ENCODE data around the gene ZNF394. TPM values are rescaled to one million over a fixed set of nuclear protein-coding genes. Genes with fewer than 3 reads are reported as not detected.
"Not testable (repeated sequence)": the region's sequence is repeated elsewhere in the genome, so short reads cannot be mapped to it uniquely, and the experiment has no call there.

ZNF394 gene
- total RNA-seq, 2 donors from 2014 or later = 25.0 to 50.7 TPM

DNA sequence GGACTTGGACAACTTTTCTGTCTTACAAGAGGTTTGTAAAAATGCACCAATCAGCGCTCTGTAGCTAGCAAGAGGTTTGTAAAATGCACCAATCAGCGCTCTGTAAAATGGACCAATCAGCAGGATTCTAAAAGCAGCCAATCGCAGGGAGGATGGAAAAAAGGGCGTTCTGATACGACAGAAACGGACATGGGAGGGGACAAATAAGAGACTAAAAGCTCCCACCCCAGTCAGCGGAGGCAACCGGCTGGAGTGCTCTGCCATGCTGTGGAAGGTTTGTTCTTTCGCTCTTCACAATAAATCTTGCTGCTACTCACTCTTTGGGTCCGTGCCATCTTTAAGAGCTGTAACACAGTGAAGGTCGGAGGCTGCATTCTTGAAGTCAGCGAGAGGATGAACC, 1.2 kb upstream of the ZNF394 start:
- not testable (repeated sequence) for DNase-seq (ENCODE audit: low spot score in 2 of 2); ATAC-seq; H3K9me3 Mint-ChIP-seq; H3K27ac Mint-ChIP-seq
- peaks cover 49 to 57% of the 10 kb centered on the region in 2 donors for H3K36me3 Mint-ChIP-seq

DNA sequence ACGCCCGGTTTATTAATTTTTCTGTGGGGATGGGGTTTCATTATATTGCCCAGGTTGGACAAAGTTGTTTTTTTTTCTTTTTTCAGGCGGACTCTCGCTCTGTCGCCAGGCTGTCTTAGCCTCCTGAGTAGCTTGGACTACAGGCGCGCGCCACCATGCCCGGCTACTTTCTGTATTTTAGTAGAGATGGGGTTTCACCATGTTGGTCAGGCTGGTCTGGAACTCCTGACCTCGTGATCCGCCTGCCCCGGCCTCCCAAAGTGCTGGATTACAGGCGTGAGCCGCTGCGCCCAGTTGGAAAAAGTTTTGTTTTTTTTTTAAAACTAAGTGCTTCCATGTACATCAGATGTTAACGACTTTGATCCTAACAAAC, 542 bp upstream of the ZNF394 start:
- ATAC-seq (no peak), DNase-seq (ENCODE audit: low spot score in 2 of 2) (no peak)
- H3K9me3 Mint-ChIP-seq = peaks cover 7% of the 10 kb centered on the region in 2 donors
- H3K36me3 Mint-ChIP-seq = peaks cover 53 to 54% of the 10 kb centered on the region in 2 donors
- peak overlapping the region; percentile 99 to 100 for H3K27ac Mint-ChIP-seq

DNA sequence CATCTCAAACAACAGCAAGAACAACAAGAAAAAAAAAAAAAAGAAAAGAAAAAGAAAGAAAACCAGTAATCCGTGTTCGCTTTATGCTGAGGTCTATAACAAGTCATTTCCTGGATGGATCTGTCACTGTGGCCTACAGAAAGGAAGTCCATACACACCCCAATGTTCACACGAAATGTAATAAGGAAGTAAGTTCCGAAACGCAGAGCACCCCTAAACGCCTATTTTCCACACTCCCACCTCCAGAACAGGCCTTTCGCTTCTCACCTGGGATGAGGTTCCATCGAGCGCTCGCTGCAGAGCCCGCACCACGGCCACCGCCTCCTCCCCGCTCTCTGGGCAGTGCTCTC, 735 bp downstream of the ZNF394 start:
- no peak for DNase-seq (ENCODE audit: low spot score in 2 of 2)
- Mint-ChIP-seq H3K27ac (peak overlapping the region; percentile 99 to 100), H3K36me3 (peaks cover 55 to 61% of the 10 kb centered on the region in 2 donors), H3K9me3 (peaks cover 8 to 9% of the 10 kb centered on the region in 2 donors)
- ATAC-seq = peak; percentile 42 to 64

DNA sequence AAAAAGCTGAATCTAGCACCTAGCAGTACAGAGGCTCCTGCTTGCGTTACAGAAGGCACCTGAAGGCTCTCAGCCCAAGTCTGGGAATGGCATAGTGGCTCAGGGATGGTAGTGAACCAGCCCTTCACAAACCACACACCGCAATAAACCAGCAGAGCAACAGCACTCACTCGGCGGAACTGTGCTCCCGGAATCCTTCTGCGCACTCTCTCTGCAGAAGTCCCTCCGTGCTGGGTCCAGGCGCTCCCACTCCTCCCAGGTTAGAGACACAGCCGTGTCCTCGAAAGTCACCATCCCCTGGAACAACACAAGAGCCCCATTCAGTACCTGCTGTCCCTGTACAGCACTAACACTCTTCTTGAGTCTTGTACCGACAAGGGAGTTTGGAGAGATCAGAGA, 1.5 kb downstream of the ZNF394 start:
- H3K27ac Mint-ChIP-seq = peak overlapping the region; percentile 99 to 100
- peaks cover 63 to 69% of the 10 kb centered on the region in 2 donors for H3K36me3 Mint-ChIP-seq
- no peak for ATAC-seq
- peaks cover 16 to 17% of the 10 kb centered on the region in 2 donors for H3K9me3 Mint-ChIP-seq
- DNase-seq (ENCODE audit: low spot score in 2 of 2) = no peak

DNA sequence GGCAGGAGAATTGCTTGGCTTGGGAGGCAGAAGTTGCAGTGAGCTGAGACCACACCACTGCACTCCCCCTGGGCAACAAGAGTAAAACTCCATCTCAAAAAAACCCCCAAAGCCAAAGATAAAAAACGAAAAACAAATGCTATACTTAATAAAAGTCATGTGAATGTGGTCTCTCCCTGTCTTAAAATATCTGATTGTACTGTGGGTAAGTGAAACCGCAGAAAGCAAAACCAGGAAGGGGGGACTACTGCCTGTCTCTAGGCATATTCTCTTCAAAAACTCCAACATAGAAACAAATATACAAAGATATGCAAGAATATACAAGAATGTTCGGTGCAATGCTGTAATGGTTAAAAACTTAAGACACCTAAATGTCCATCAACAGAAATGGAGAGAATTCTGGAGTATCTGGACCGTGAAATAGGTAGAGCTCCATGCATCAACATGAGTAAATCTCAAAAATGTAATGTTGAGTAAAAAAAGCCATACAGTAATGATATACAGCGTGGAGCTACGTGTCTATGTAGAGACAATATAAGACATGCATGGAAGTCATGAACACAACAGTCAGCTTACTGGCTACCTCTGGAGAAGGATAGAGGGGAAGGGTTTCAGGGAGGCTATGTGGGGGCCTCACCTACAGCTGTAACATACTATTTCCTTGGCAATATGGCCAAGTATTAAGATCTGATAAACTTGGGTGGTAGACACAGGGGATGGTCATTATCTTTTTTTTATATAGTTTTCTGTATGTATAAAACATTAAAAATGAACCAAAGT, 2.1 kb downstream of the ZNF394 start:
- ATAC-seq (no peak), DNase-seq (ENCODE audit: low spot score in 2 of 2) (no peak)
- Mint-ChIP-seq H3K36me3 (peaks cover 69 to 74% of the 10 kb centered on the region in 2 donors), H3K27ac (peak overlapping the region in 1 of 2 donors; percentile 100), H3K9me3 (peaks cover 19 to 21% of the 10 kb centered on the region in 2 donors)

DNA sequence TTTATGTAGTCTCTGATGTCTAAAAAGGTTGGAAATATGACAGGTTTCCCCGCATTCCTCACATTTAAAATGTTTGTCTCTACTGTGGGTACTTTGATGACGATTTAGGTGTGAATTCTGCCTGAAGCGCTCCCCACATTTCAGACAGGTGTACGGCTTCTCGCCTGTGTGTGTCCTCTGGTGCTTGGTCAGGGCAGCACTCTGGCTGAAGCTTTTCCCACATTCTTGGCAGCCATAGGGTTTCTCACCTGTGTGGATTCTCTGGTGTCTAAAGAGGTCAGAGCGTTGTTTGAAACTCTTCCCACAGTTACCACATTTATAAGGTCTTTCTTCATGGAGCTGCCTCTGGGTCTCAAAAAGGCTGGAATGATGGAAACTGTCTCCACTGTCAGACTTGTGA, 6.3 kb downstream of the ZNF394 start:
- DNase-seq (ENCODE audit: low spot score in 2 of 2) (no peak), ATAC-seq (no peak)
- Mint-ChIP-seq H3K9me3 (peaks cover 16 to 17% of the 10 kb centered on the region in 2 donors), H3K36me3 (peaks cover 44 to 74% of the 10 kb centered on the region in 2 donors), H3K27ac (peak overlapping the region in 1 of 2 donors; percentile 48)

DNA sequence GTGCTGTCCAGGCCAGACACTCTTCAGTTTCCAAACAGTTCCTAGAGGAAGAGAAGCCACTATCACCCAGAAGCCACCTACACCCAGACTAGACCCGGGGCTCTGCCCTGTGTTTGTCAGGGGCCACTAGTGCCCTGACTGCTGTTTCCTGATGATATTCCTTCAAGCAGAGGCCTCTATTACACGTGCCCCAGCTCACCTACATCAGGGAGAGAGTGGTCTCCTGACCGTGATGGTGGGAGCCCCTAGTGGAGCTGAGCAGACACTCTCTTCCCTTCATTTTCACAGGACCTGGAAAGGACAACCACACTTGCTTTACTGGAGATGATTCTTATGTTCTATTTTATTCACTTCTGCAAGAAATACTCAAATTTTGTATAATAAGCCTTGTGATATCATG, 9.2 kb downstream of the ZNF394 start:
- H3K36me3 Mint-ChIP-seq = peaks cover 23 to 65% of the 10 kb centered on the region in 2 donors
- peaks cover 16 to 17% of the 10 kb centered on the region in 2 donors for H3K9me3 Mint-ChIP-seq
- DNase-seq (ENCODE audit: low spot score in 2 of 2) (no peak), ATAC-seq (peak; percentile 16 to 18)
- H3K27ac Mint-ChIP-seq = no peak overlapping the region

DNA sequence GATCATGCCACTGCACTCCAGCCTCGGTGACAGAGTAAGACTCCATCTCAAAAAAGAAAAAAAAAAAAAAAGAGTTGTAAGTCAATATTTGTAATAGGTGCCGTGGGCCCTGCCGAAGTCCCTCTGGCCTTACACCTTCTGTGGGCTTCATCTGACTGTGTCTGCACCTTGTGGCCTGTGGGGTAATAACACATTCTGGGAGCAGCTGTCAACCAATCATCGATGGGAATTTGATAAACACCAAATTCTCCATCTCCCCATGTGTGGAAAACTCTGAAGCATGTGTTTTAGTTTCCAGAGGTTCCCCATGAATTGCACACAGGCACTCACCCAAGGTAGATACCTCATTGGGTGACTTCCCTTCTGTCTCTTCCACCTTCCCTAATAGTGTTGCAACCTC, 10.8 kb downstream of the ZNF394 start:
- Mint-ChIP-seq H3K36me3 (peaks cover 21 to 64% of the 10 kb centered on the region in 2 donors), H3K9me3 (peaks cover 13 to 14% of the 10 kb centered on the region in 2 donors), H3K27ac (no peak overlapping the region)
- DNase-seq (ENCODE audit: low spot score in 2 of 2) = no peak
- ATAC-seq = no peak

DNA sequence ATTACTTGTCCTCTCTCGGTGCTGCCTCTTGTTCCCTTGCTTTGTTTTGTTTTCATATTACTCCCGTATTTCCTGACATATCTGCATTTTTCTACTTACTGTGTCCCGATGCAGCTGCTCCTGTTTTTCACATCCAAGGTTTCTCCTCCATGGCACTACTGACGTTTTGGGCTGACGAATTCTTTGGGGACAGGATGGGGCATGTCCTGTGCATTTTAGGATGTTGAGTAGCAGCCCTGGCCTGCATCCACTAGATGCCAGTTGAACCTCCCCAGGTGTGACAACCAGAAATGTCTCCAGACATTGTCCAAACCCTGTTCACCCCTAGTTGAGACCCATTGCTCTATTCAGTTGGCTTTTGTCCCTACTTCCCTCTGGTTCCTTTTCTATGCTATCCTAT, 15.0 kb downstream of the ZNF394 start:
- peaks cover 5 to 34% of the 10 kb centered on the region in 2 donors for H3K36me3 Mint-ChIP-seq
- peak overlapping the region; percentile 38 to 82 for H3K27ac Mint-ChIP-seq
- peaks cover 0 to 5% of the 10 kb centered on the region in 2 donors for H3K9me3 Mint-ChIP-seq
- DNase-seq (ENCODE audit: low spot score in 2 of 2) (no peak), ATAC-seq (no peak)

DNA sequence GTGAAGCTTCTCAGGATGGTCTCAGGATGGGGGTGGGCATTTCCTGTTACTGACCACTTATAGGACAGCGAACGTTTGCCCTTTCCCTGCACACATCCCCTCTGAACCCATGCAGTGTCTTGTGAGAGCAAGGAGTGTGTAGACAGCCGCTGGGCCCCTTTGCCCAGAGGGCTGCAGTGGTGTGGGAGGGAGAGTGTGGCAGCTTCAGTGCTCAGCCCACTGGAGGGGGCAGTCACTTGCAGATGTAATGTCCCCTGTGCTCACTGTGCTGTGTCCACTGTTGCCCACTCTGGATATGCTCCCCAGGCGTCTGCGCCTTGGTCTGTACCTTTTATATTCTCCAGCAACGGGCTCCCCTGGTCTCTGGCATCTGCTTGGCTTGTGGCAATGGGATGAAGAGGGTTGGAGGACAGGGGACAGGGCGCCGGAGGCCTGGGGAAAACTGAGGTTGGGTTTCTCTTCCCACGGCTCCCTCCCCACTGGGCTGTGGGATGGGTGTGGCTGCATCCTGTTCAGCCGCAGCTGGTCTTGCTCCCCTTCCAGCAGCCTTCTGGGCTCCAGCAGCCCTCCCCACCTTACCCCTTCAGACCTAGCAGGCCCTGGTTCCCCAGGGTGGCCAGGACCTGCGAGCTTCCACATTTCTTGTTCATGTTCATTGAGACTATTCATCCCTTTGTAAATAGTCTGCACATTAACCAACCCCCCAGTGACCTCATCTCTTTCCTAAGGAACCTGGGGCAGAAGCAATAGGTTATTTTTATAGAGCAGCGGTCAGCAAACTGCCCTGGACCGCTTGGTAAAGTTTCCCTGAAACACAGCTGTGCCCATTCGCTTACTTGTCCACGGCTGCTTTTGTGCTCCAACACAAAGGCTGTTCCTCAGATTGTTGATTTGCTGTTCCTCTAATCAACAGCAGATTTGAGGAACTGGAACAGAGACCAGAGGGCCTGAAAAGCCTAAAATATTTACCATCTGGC, 21.3 kb downstream of the ZNF394 start:
- Mint-ChIP-seq H3K27ac (peak overlapping the region; percentile 53 to 90), H3K36me3 (peaks cover 5 to 15% of the 10 kb centered on the region in 2 donors), H3K9me3 (no peaks in the 10 kb centered on the region)
- ATAC-seq (peak in 1 of 2 donors; percentile 22), DNase-seq (ENCODE audit: low spot score in 2 of 2) (no peak)

DNA sequence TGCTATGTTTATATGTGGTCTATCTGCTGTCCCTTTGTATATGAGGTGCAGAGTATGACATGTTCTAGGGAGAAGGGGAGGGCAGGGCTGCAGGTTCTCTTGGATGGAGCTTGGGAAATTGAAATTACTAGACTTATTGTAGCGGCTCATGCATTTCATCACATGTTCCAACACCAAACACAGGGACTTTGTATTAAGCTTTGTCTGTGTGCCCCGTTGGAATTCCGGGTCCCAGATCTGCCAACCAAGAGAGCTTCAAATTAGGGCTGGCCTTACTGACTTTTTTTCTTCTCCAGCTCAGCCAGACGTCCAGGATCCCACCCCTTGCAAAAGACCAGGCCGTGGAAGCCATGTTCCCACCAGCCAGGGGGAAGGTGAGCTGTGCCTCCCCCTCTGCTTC, 24.0 kb downstream of the ZNF394 start:
- Mint-ChIP-seq H3K36me3 (peaks cover 17 to 26% of the 10 kb centered on the region in 2 donors), H3K27ac (peak overlapping the region in 1 of 2 donors; percentile 48), H3K9me3 (no peaks in the 10 kb centered on the region)
- DNase-seq (ENCODE audit: low spot score in 2 of 2) (no peak), ATAC-seq (no peak)

DNA sequence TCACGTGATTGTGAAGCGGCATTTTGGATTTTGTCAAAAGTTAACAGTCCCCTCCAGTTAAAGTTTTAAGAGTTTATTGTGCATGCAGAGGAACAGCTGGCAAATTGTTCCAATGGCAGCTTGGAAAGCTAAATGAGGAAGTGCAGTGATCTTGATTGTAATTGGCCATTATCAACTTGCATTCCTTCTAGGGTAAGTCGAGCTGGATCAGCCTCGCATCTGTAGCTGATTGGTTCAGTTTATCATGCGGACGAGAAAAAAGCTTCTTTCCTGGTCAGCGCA, 26.8 kb downstream of the ZNF394 start:
- DNase-seq (ENCODE audit: low spot score in 2 of 2) (peak in 1 of 2 donors; percentile 24), ATAC-seq (peak; percentile 22 to 30)
- Mint-ChIP-seq H3K36me3 (peaks cover 17 to 29% of the 10 kb centered on the region in 2 donors), H3K9me3 (no peaks in the 10 kb centered on the region), H3K27ac (peak overlapping the region; percentile 87 to 94)

DNA sequence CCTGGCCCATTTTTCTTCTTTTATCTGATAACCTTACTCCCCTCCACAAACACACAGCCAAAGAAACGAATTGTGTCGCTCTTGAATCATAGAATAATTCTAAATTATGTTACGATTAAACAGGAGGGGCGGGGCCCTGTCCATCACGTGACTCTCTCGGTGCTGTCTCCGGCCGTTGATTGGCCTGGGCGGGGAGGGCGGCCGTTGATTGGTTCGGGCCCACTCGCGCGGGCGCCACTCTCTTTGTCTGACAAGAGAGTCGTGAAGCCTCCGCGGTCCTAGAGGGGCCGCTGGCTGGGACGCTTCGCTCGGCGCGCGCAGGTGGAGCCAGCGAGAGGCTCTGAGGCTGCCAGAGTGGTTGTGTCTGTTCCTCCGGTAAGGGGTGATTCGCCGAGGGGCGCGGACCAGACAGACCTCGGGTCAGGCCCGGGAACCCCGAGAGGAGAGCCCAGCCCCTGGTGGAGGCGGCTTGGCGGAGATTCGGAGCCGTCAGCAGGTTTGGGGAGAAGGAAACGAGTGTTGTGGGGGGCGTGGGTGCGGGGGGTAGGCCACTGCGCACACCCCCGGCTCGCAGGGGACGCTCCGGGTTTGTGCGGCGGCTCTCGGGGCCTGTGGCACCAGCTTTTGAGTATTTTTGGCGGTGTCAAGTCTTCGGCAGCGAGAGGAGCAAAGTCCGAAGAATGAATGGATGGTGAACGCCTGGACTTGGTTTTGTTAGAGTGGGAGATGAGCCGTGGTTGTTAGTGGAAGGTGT, 27.3 kb downstream of the ZNF394 start, which contains the start of gene ZNF789:
Gene ZNF789 (plus strand): TSS at position 330 of the 754 bp plus-strand sequence. CDS start 3,567 bp downstream, outside the sequence.
- no peaks in the 10 kb centered on the region for H3K9me3 Mint-ChIP-seq
- ATAC-seq = peak; percentile 97 to 98
- H3K27ac Mint-ChIP-seq = peak within 1 kb of the TSS; percentile 87 to 94
- H3K36me3 Mint-ChIP-seq = peaks cover 17 to 29% of the 10 kb centered on the region in 2 donors
- peak; percentile 95 to 96 for DNase-seq (ENCODE audit: low spot score in 2 of 2)

DNA sequence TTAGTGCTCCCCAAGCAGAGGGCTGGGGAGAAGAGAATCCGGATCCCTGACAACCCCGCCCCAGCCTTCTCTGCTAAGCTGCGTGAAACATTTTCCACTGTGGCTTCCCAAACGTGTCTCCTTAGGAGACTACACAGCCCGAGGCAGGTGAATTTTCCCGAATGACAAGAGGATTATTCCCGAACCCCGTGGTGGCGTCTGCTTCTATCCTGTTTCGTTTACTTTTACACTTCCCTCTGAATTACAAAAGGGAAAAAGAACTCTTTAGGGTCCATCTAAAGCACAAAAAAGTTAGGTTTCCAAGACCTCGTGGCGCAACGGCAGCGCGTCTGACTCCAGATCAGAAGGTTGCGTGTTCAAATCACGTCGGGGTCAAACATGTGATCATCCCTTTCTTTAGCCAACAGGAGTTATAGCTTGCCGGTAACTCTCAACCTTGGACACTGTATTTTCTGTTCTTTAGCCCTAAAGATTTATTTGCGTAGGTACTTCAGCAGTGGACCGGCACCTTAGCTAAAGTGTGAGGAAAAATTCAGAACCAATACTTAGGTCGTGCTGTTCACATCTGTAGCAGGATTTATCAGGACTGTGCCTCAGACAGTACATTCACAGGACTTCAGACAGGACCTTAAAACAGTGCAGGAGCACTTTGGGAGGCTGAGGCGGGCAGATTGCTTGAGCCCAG, 30.6 kb downstream of the ZNF394 start:
- no peak for DNase-seq (ENCODE audit: low spot score in 2 of 2)
- Mint-ChIP-seq H3K36me3 (peaks cover 26 to 33% of the 10 kb centered on the region in 2 donors), H3K9me3 (no peaks in the 10 kb centered on the region), H3K27ac (no peak overlapping the region)
- no peak for ATAC-seq

DNA sequence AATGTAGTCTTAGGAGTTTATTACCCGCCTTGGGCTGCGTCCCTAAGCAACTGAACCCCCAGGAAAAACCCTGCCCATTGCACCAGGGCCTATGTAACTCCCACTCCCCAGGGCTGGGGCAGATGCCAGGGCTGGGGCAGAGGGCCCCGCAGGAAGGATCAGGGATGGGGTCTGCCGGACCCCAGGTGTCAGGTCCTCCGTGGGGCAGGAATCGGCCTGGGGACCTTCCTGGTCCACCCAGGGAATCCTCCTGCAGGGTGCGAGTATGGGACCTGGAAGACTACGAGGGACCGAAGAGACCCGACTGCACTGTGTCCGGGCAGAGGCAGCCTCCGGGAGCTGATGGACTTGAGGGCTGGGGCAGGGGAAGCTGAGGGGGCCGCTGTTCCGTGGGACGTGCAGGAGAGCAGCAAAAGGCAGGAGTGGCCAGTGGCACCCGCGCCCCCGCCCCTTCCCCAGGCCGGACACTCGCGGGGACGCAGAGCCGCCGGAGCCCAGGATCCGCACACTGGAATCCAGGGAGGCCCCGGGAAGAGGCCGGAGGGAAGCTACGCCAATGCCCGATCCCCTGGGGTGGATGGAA, 31.7 kb downstream of the ZNF394 start:
- Mint-ChIP-seq H3K27ac (no peak overlapping the region), H3K36me3 (peaks cover 28 to 38% of the 10 kb centered on the region in 2 donors), H3K9me3 (no peaks in the 10 kb centered on the region)
- DNase-seq (ENCODE audit: low spot score in 2 of 2) (no peak), ATAC-seq (no peak)

DNA sequence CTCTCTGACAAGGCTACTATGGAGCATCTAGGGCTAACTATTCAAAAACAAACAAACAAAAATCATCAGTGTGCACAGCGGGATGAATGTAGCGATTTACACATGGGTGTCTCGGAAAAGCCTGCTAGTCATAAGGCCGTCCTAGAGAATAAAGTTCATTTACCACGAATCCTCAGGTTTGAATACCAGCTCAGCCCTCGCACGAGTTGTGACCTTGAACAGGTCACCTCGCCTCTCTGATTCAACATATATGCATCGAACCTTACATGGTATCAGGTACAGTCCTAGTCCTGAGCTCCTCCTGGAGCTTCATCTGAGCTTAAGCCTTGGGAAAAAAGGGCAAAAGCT, 34.7 kb downstream of the ZNF394 start:
- peak overlapping the region; percentile 92 to 98 for H3K27ac Mint-ChIP-seq
- DNase-seq (ENCODE audit: low spot score in 2 of 2) (no peak), ATAC-seq (peak; percentile 6 to 48)
- H3K36me3 Mint-ChIP-seq = peaks cover 25 to 28% of the 10 kb centered on the region in 2 donors
- H3K9me3 Mint-ChIP-seq = no peaks in the 10 kb centered on the region
